Panc1 (cell line): ENCODE measurements around the gene POTEB3.
"Not testable (repeated sequence)": the region's sequence is repeated elsewhere in the genome, so short reads cannot be mapped to it uniquely, and the experiment has no call there.

ENCODE experiments used
- CTCF ChIP-seq: fragments of 450-650 bp; IDR thresholded peaks from 2 replicates; pipeline ENCODE4 v1.5.1; 2017; ENCODE audit warnings: mild to moderate bottlenecking
- POLR2AphosphoS5 ChIP-seq: IDR thresholded peaks from 2 replicates; pipeline ENCODE4 v1.6.1; 2012; ENCODE audit warnings: mild to moderate bottlenecking, low read depth, low read length, moderate library complexity
- SIN3A ChIP-seq: IDR thresholded peaks from 2 replicates; pipeline ENCODE4 v1.6.1; 2012; ENCODE audit warnings: low read depth, mild to moderate bottlenecking, low read length, moderate library complexity, borderline replicate concordance; ENCODE audit not compliant: insufficient read depth
- TF ChIP-seq, protein P1 (sequence below), 2 experiments: IDR thresholded peaks; 2 replicates each; pipeline ENCODE4 v1.6.1; 2011 to 2012; ENCODE audit warnings: low read depth in 2 of 2, control low read depth in 1 of 2, low read length in 1 of 2, mild to moderate bottlenecking in 1 of 2, moderate library complexity in 1 of 2; ENCODE audit not compliant: insufficient read depth in 1 of 2

DNA sequence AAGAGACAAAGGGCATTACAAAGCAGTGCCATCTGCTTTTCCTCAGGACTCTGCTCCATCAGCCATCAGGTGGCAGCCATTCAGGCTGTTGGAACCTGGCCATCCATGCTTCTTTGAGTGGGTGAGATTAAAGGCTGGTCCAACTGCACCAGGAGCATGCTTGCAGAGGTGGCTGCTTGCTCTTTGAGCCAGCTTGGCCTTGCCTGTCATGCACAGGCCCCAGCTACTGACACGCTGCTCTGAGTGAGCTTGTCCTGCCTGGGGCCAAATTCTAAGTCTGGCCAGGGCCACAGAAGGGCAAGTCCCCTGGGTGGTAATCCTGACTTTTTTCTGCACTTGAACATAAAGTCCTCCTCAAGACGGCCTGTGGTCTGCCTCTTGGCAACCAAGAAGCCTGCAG, 43.1 kb downstream of the POTEB3 start:
- TF ChIP-seq, protein P1, sequence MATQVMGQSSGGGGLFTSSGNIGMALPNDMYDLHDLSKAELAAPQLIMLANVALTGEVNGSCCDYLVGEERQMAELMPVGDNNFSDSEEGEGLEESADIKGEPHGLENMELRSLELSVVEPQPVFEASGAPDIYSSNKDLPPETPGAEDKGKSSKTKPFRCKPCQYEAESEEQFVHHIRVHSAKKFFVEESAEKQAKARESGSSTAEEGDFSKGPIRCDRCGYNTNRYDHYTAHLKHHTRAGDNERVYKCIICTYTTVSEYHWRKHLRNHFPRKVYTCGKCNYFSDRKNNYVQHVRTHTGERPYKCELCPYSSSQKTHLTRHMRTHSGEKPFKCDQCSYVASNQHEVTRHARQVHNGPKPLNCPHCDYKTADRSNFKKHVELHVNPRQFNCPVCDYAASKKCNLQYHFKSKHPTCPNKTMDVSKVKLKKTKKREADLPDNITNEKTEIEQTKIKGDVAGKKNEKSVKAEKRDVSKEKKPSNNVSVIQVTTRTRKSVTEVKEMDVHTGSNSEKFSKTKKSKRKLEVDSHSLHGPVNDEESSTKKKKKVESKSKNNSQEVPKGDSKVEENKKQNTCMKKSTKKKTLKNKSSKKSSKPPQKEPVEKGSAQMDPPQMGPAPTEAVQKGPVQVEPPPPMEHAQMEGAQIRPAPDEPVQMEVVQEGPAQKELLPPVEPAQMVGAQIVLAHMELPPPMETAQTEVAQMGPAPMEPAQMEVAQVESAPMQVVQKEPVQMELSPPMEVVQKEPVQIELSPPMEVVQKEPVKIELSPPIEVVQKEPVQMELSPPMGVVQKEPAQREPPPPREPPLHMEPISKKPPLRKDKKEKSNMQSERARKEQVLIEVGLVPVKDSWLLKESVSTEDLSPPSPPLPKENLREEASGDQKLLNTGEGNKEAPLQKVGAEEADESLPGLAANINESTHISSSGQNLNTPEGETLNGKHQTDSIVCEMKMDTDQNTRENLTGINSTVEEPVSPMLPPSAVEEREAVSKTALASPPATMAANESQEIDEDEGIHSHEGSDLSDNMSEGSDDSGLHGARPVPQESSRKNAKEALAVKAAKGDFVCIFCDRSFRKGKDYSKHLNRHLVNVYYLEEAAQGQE (IDR thresholded peaks at IDR 0.05; ENCODE audit: insufficient read depth in 1 of 2, low read depth in 2 of 2, low read length in 1 of 2) = not testable (repeated sequence)
- not testable (repeated sequence) for TF ChIP-seq CTCF, POLR2AphosphoS5, SIN3A
